Osteocyte (in vitro differentiated cells): ENCODE data around the gene PGF. TPM values are rescaled to one million over a fixed set of nuclear protein-coding genes. Genes with fewer than 3 reads are reported as not detected.
A peak's percentile ranks its signal among the peaks of the same experiment; 100 is the strongest.

Experiments used
- DNase-seq: peaks from one replicate; pipeline ENCODE4 v3.0.0; 2021; ENCODE audit warnings: mixed read lengths; ENCODE audit not compliant: unreplicated experiment; ENCODE audit errors: extremely low spot score
- H3K27ac Mint-ChIP-seq: one replicate; pipeline ENCODE4 v1.8.0; 2021; ENCODE audit warnings: mild to moderate bottlenecking, mixed read lengths; ENCODE audit not compliant: unreplicated experiment
- H3K27me3 Mint-ChIP-seq: one replicate; pipeline ENCODE4 v1.8.0; 2021; ENCODE audit warnings: mixed read lengths; ENCODE audit not compliant: unreplicated experiment
- H3K36me3 Mint-ChIP-seq: one replicate; pipeline ENCODE4 v1.8.0; 2021; ENCODE audit warnings: mixed read lengths; ENCODE audit not compliant: unreplicated experiment
- H3K4me1 Mint-ChIP-seq: one replicate; pipeline ENCODE4 v1.8.0; 2021; ENCODE audit warnings: mixed read lengths; ENCODE audit not compliant: unreplicated experiment
- H3K4me3 Mint-ChIP-seq: one replicate; pipeline ENCODE4 v1.8.0; 2021; ENCODE audit warnings: mild to moderate bottlenecking, moderate library complexity, mixed read lengths; ENCODE audit not compliant: unreplicated experiment
- H3K9me3 Mint-ChIP-seq: one replicate; pipeline ENCODE4 v1.8.0; 2021; ENCODE audit warnings: mixed read lengths; ENCODE audit not compliant: unreplicated experiment
- total RNA-seq: library from RNA; stranded (reverse); gene quantifications from 2 replicates; pipeline ENCODE4 v1.2.1, GENCODE V29; 2021
- TF ChIP-seq, protein P1 (sequence below): fragments of 200-600 bp; sonication (generic); IDR thresholded peaks from 2 replicates; pipeline ENCODE4 v1.5.0; 2021; ENCODE audit warnings: antibody characterized with exemption, mild to moderate bottlenecking, moderate library complexity

Gene PGF
- total RNA-seq, 1 donor from 2014 or later = 3.9 TPM

DNA sequence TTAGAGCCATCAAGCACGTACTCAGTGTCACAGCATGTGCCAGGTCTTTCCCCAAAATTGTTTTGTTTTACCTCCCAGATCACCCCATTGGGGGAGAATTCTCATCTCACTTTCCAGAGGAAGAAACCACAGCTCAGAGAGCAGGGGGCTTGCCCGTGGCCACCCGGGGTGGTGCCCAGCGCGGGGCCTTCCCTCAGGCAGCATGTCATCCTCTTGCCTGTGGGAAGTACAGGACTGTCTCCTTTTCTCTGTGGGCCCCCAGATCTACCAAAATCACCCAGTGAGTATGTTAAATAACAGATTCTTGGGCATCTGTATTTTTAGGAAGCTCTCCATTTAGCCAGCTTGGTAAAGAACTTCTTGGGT lies 38.2 kb downstream of the PGF start:
- no peak for DNase-seq
- Mint-ChIP-seq H3K27ac (no peak overlapping the region), H3K27me3 (no peaks in the 10 kb centered on the region), H3K9me3 (no peaks in the 10 kb centered on the region), H3K4me3 (no peak overlapping the region), H3K4me1 (peaks cover 13% of the 10 kb centered on the region), H3K36me3 (no peaks in the 10 kb centered on the region)
- TF ChIP-seq, protein P1, sequence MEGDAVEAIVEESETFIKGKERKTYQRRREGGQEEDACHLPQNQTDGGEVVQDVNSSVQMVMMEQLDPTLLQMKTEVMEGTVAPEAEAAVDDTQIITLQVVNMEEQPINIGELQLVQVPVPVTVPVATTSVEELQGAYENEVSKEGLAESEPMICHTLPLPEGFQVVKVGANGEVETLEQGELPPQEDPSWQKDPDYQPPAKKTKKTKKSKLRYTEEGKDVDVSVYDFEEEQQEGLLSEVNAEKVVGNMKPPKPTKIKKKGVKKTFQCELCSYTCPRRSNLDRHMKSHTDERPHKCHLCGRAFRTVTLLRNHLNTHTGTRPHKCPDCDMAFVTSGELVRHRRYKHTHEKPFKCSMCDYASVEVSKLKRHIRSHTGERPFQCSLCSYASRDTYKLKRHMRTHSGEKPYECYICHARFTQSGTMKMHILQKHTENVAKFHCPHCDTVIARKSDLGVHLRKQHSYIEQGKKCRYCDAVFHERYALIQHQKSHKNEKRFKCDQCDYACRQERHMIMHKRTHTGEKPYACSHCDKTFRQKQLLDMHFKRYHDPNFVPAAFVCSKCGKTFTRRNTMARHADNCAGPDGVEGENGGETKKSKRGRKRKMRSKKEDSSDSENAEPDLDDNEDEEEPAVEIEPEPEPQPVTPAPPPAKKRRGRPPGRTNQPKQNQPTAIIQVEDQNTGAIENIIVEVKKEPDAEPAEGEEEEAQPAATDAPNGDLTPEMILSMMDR = no peak

DNA sequence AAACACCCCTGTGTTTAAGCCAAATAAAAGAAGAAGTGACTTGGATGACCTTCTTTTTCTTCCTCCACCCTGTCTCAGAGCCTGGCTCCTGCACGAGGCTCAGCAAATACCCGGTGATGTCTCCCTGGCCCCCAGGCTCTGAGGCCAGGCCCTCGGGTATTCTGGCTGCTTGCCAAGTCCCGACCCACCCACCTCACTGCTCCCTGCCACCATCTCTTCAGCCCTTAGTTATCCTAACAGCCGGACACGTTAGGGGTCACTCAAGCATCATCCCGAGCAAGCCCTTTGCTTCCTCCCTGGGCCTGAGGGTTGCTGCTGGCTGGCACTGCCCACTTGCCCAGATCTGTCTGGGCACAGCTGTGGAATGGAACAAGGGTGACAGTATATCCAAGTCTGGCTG lies 39.6 kb downstream of the PGF start:
- Mint-ChIP-seq H3K9me3 (no peaks in the 10 kb centered on the region), H3K27ac (no peak overlapping the region)
- DNase-seq = no peak

DNA sequence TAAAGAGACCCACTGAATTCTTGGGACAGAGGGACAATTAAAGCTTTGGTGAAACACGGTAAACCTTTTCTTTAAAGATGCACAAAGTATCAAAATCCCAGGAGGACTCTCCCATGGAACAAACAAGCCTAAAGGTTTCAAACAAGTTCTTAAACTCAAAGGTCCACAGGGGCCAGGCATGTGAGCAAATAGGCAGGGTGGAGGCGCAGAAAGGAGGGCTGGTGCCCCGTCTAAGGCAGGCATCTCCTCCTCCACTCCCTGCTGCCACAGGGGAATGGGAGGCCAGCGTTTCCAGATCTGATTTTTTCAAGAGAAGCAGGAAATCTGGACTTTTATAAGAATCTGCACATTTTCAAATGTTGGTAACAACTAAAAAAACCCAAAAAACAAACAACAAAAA lies 40.0 kb downstream of the PGF start:
- TF ChIP-seq, protein P1 = no peak
- DNase-seq = no peak
- Mint-ChIP-seq H3K4me3 (no peak overlapping the region), H3K27ac (no peak overlapping the region), H3K36me3 (no peaks in the 10 kb centered on the region), H3K4me1 (peaks cover 13% of the 10 kb centered on the region), H3K27me3 (no peaks in the 10 kb centered on the region), H3K9me3 (no peaks in the 10 kb centered on the region)

More for the DNA sequence above, 39.6 kb downstream of the PGF start:
- Mint-ChIP-seq H3K27me3 (no peaks in the 10 kb centered on the region), H3K4me3 (no peak overlapping the region), H3K4me1 (peaks cover 13% of the 10 kb centered on the region), H3K36me3 (no peaks in the 10 kb centered on the region)
- TF ChIP-seq, protein P1 = no peak

DNA sequence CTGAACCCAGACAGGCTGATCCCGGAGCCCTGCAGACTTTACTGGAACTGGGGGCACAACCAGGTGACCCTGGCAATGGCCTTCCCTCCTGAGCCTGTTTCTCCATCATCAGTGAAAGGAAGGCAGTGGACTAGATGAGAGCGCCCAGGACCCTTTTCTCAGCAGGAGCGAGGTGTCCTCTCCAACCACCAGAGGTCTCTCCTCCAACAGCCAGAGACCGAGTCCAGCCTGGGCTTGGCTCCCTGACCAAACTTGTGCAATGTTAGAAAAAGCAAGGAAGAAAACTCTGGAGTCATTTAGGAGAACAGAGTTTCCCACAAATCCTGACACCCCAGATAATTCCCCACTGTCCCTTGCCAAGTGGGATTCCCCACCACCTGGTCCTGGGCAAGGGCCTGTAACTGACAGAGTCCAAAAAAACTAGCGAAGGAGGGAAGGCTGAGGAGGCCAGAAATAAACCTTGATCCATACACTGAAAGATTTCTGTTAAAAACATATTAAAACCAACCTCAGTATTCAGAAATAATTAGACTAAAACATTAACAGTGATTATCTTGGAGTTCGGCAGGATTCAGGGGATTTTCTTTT lies 41.3 kb downstream of the PGF start:
- no peak for DNase-seq
- Mint-ChIP-seq H3K4me1 (peaks cover 13% of the 10 kb centered on the region), H3K9me3 (no peaks in the 10 kb centered on the region), H3K27me3 (no peaks in the 10 kb centered on the region), H3K4me3 (no peak overlapping the region), H3K27ac (no peak overlapping the region), H3K36me3 (no peaks in the 10 kb centered on the region)
- TF ChIP-seq, protein P1 = peak; percentile 86

DNA sequence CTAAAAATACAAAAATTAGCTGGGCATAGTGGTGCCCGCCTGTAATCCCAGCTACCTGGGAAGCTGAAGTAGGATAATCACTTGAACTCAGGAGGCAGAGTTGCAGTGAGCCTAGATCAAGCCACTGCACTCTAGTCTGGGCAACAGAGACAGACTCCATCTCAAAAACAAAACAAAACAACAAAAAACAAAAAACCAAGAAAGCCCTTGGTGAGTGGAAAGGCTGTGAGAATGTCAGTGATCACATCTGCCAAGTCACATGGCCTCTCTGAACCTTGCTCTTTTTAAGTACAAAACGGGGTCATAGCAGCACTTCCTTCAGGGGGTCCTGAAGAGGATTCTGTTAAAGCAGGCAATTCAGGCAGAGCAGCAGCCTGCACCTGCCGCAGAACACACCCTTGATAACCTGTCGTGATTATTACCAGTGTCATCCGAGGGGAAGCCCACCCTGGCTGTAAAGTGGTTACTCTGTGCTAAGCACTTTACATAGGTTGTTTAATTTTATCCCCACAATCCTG lies 41.9 kb downstream of the PGF start:
- Mint-ChIP-seq H3K4me3 (no peak overlapping the region), H3K36me3 (no peaks in the 10 kb centered on the region), H3K27ac (no peak overlapping the region), H3K9me3 (no peaks in the 10 kb centered on the region), H3K27me3 (no peaks in the 10 kb centered on the region), H3K4me1 (peaks cover 13% of the 10 kb centered on the region)
- DNase-seq = no peak
- TF ChIP-seq, protein P1 = no peak
